Adrenal gland (tissue), 5 donors: ENCODE data around the gene CDYL2.

Experiments
- CTCF ChIP-seq, 6 experiments: fragments of 450-650 bp in 4 of 6; fragments of 200-600 bp in 2 of 6; sonication (generic) in 1 of 6; IDR thresholded peaks; 1 replicate in 5 of 6; 2 replicates in 1 of 6; pipeline versions ENCODE4 v1.5.1 to v1.8.0; 2016 to 2021; ENCODE audit warnings: antibody characterized with exemption in 6 of 6, mild to moderate bottlenecking in 2 of 6, moderate library complexity in 1 of 6
- POLR2A ChIP-seq, 2 donors: fragments of 450-650 bp; IDR thresholded peaks; one replicate each; pipeline ENCODE4 v1.6.1; 2017; ENCODE audit warnings: antibody characterized with exemption in 2 of 2, mild to moderate bottlenecking in 2 of 2, moderate library complexity in 1 of 2
- donor health status: DM: no; HTN: no; CAD: no.

GRCh38 chr16:80656161-80656560 is 148.2 kb downstream of the CDYL2 start:
- TF ChIP-seq CTCF (IDR thresholded peaks at IDR 0.05), result no peak
- TF ChIP-seq POLR2A (IDR thresholded peaks at IDR 0.05), result no peak
